Activated B cell treated with CpG ODN at 0.5 μM for 24 hours (primary cell): ENCODE results near the gene LPIN1. TPM values are rescaled to one million over a fixed set of nuclear protein-coding genes. Genes with fewer than 3 reads are reported as not detected.
"Not testable (repeated sequence)": the region's sequence is repeated elsewhere in the genome, so short reads cannot be mapped to it uniquely, and the experiment has no call there.

ENCODE experiments used
- ATAC-seq: fragments of 200-7000 bp; cut with Tn5 transposase; one replicate; pipeline ENCODE4 v1.10.0; 2021; ENCODE audit warnings: low read depth, mild to moderate bottlenecking, moderate library complexity
- CTCF ChIA-PET: fragments of 350-600 bp; sonication (Branson Sonifier 250); formaldehyde crosslinking; loops from one replicate; lab custom pipeline; 2021; ENCODE audit warnings: antibody characterized with exemption; lab: Charles Lee
- POLR2A ChIA-PET: fragments of 350-600 bp; sonication (Branson Sonifier 250); formaldehyde crosslinking; loops from one replicate; lab custom pipeline; 2021; ENCODE audit warnings: antibody characterized with exemption; lab: Charles Lee
- DNase-seq: peaks from one replicate; pipeline ENCODE4 v3.0.0; 2022
- H3K27ac Mint-ChIP-seq: one replicate; pipeline ENCODE4 v1.8.0; 2020; ENCODE audit warnings: mixed read lengths
- H3K27me3 Mint-ChIP-seq: one replicate; pipeline ENCODE4 v1.8.0; 2021; ENCODE audit warnings: mixed read lengths
- H3K36me3 Mint-ChIP-seq: one replicate; pipeline ENCODE4 v1.8.0; 2021; ENCODE audit warnings: low read depth, mixed read lengths
- H3K4me1 Mint-ChIP-seq: one replicate; pipeline ENCODE4 v1.8.0; 2021; ENCODE audit warnings: mixed read lengths
- H3K4me3 Mint-ChIP-seq: one replicate; pipeline ENCODE4 v1.8.0; 2020; ENCODE audit warnings: mild to moderate bottlenecking, mixed read lengths
- H3K9me3 Mint-ChIP-seq: one replicate; pipeline ENCODE4 v1.8.0; 2020; ENCODE audit warnings: mixed read lengths
- intact Hi-C: fragments of 100-400 bp; cut with micrococcal nuclease; formaldehyde crosslinking; loops from one replicate; pipeline ENCODE4 v1.15.1; 2024
- total RNA-seq: library from RNA; stranded (reverse); gene quantifications from 2 replicates; pipeline ENCODE4 v1.2.3, GENCODE V29; 2022
- TF ChIP-seq, protein P1 (sequence below): fragments of 200-600 bp; IDR thresholded peaks from one replicate; pipeline ENCODE4 v1.8.0; 2022; ENCODE audit warnings: antibody characterized with exemption, mild to moderate bottlenecking

LPIN1 gene
- total RNA-seq, 1 donor from 2014 or later, result 74.3 TPM

DNA sequence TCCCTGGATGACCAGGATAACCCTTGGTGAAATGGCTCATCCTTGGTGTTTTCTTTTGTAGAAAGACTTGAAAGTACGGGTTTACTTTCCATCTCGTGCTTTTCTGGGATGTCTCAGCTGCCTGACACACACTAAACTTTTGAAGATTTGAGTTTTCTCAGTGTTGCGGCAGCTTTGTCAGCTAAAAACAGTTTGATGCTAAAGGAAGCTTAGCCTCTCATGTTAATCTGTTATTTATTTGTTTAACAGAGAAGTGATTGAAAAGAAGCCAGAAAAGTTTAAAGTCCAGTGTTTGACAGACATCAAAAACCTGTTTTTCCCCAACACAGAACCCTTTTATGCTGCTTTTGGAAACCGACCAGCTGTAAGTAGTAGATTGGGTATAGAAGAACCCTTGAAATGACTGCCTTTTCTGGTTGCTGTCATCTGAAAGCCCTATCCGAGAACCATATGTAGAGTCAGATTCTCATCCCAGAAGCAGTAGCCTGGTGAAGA is 72.8 kb downstream of the LPIN1 start:
- DNase-seq (no peak), ATAC-seq (no peak)
- intact Hi-C loops, result no loop called here
- ChIA-PET POLR2A (no interaction called here), CTCF (no interaction called here)
- TF ChIP-seq, protein P1, sequence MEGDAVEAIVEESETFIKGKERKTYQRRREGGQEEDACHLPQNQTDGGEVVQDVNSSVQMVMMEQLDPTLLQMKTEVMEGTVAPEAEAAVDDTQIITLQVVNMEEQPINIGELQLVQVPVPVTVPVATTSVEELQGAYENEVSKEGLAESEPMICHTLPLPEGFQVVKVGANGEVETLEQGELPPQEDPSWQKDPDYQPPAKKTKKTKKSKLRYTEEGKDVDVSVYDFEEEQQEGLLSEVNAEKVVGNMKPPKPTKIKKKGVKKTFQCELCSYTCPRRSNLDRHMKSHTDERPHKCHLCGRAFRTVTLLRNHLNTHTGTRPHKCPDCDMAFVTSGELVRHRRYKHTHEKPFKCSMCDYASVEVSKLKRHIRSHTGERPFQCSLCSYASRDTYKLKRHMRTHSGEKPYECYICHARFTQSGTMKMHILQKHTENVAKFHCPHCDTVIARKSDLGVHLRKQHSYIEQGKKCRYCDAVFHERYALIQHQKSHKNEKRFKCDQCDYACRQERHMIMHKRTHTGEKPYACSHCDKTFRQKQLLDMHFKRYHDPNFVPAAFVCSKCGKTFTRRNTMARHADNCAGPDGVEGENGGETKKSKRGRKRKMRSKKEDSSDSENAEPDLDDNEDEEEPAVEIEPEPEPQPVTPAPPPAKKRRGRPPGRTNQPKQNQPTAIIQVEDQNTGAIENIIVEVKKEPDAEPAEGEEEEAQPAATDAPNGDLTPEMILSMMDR, result no peak
- Mint-ChIP-seq H3K4me3 (no peak overlapping the region), H3K36me3 (peaks cover 82% of the 10 kb centered on the region), H3K4me1 (peaks cover 2% of the 10 kb centered on the region), H3K9me3 (no peaks in the 10 kb centered on the region), H3K27me3 (no peaks in the 10 kb centered on the region), H3K27ac (no peak overlapping the region)

DNA sequence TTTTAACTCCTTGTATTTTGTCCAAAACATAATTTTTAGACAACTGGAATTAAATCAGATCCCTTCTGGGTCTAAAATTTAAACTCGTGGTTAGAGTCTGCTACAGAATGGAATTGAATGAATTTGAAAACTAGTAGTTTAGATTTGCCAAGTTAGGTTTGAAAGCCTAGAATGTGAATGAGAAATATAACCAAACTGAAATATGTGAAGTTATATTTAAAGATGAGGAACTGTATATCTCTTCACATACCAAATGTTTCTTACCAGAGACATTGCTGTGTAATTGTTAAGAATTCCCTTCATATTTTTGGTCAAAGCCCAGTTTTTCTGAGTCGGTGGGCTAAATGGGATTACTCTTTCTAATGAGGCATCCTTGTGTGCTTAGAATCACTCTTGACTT is 74.2 kb downstream of the LPIN1 start:
- TF ChIP-seq, protein P1, result no peak

DNA sequence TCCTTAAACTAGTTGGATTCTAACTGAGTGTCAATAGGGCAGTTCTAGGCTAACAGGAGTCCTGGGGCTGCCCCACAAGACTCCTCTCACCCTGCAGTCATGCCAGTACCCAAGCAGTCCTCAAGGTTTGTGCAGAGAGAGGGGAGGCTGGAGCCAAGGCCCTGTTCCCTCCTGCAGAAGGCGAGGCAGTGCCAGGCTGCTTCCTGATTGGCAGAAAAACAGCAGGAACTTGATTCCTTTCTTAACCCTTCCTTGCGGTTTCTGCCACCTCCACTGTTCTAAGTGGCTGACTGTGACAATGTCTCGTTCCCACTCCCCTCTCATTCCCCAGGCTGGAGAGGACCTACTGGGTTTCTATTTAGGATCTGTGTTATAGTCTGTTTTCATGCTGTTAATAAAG is 75.3 kb downstream of the LPIN1 start:
- peaks cover 81% of the 10 kb centered on the region for H3K36me3 Mint-ChIP-seq
- TF ChIP-seq, protein P1, result no peak
- intact Hi-C loops, result no loop called here
- H3K9me3 Mint-ChIP-seq, result no peaks in the 10 kb centered on the region
- DNase-seq (no peak), ATAC-seq (no peak)
- H3K27ac Mint-ChIP-seq, result no peak overlapping the region
- POLR2A ChIA-PET, result no interaction called here
- peaks cover 5% of the 10 kb centered on the region for H3K4me1 Mint-ChIP-seq
- H3K4me3 Mint-ChIP-seq, result no peak overlapping the region
- CTCF ChIA-PET, result no interaction called here
- no peaks in the 10 kb centered on the region for H3K27me3 Mint-ChIP-seq

More for the DNA sequence above, 74.2 kb downstream of the LPIN1 start:
- DNase-seq (no peak), ATAC-seq (no peak)
- Mint-ChIP-seq H3K27ac (no peak overlapping the region), H3K9me3 (no peaks in the 10 kb centered on the region), H3K27me3 (no peaks in the 10 kb centered on the region), H3K36me3 (peaks cover 81% of the 10 kb centered on the region), H3K4me1 (peaks cover 2% of the 10 kb centered on the region), H3K4me3 (no peak overlapping the region)
- intact Hi-C loops, result no loop called here
- POLR2A ChIA-PET, result no interaction called here
- CTCF ChIA-PET, result no interaction called here

DNA sequence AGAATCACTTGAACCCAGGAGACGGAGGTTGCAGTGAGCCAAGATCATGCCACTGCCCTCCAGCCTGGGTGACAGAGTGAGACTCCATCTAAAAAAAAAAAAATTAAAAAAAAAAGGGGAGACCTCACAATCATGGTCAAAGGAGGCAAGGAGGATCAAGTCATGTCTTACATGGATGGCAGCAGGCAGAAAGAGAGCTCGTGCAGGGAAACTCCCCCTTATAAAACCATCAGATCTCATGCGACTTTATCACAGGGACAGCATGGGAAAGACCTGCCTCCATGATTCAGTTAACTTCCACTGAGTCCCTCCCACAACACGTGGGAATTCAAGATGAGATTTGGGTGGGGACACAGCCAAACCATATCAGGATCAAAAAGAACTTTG is 75.9 kb downstream of the LPIN1 start:
- H3K36me3 Mint-ChIP-seq, result peaks cover 81% of the 10 kb centered on the region
- H3K4me1 Mint-ChIP-seq, ATAC-seq, DNase-seq, intact Hi-C loops, H3K27ac Mint-ChIP-seq, H3K4me3 Mint-ChIP-seq, H3K27me3 Mint-ChIP-seq, POLR2A ChIA-PET, CTCF ChIA-PET, H3K9me3 Mint-ChIP-seq: not testable (repeated sequence)

DNA sequence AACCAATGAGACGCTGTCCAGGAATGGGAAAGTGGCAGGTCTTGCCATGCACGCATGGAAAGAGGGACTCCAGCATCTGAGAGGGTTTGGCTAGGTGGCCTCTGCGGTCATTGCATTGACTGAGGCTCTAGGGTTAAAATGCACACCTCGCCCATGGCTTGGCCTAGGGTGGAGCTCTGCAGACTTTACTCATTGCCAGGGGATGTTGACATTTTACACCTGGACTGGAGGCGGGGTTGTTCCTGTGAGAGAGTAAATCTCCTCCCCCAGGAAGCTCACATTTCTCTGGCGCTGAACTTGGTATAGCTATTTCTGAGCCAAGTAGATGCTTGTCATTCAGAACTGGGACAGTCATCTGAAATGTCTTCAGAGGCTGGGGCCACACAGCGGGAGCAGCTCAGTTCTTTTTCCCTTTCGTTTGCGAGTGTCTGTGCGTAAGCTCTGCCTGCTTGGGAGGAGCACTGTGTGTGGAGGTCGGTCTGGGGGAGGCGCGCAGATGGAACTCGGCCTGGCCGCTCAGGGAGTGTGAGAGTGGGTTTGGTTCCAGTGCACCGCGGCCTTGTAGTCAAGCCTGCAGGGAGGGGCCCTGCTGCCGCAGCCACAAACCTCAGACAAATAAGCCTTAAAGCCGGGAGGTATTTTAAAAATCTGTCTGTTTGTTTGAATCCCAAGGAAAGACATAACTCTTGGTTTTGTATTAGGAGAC is 76.5 kb downstream of the LPIN1 start:
- TF ChIP-seq, protein P1, result no peak
- no peaks in the 10 kb centered on the region for H3K9me3 Mint-ChIP-seq
- H3K4me3 Mint-ChIP-seq, result no peak overlapping the region
- DNase-seq, result no peak
- peaks cover 78% of the 10 kb centered on the region for H3K36me3 Mint-ChIP-seq
- H3K27me3 Mint-ChIP-seq, result no peaks in the 10 kb centered on the region
- POLR2A ChIA-PET, result no interaction called here
- H3K27ac Mint-ChIP-seq, result no peak overlapping the region
- H3K4me1 Mint-ChIP-seq, result peaks cover 15% of the 10 kb centered on the region
- CTCF ChIA-PET, result no interaction called here
- intact Hi-C loops, result no loop called here
- no peak for ATAC-seq
